IMR-90 (cell line): ENCODE measurements around the gene VAC14. TPM values are rescaled to one million over a fixed set of nuclear protein-coding genes. Genes with fewer than 3 reads are reported as not detected.

Experiments
- ATAC-seq: fragments of 200-7000 bp; cut with Tn5 transposase; 2 replicates; pipeline ENCODE4 v1.9.1; 2020; ENCODE audit warnings: low read depth, mild to moderate bottlenecking, moderate library complexity
- BruUV-seq: library from RNA; stranded (reverse); fragments of 400-500 nt; replicated peaks from 2 replicates; lab custom pipeline; 2021; lab: Mats Ljungman, UMichigan
- CTCF ChIA-PET: fragments of 300-600 bp; formaldehyde crosslinking; extraction: SDS; loops from one replicate; lab custom pipeline; 2021; ENCODE audit warnings: antibody characterized with exemption; lab: Yijun Ruan, JAX
- POLR2A ChIA-PET: fragments of 300-600 bp; sonication (Branson Sonifier 250); formaldehyde crosslinking; loops from one replicate; lab custom pipeline; 2022; ENCODE audit warnings: antibody characterized with exemption; ENCODE audit not compliant: unreplicated experiment; lab: Charles Lee
- DNase-seq: peaks from one replicate; pipeline ENCODE4 v3.0.0; 2013
- H2AFZ ChIP-seq: replicated peaks from 2 replicates; pipeline ENCODE3; 2013; ENCODE audit warnings: low read length, mild to moderate bottlenecking; ENCODE audit not compliant: poor library complexity
- H2AK5ac ChIP-seq: 2 replicates; pipeline ENCODE4 v1.6.1; 2013; ENCODE audit warnings: low read depth, low read length, inconsistent platforms
- H2AK9ac ChIP-seq: replicated peaks from 2 replicates; pipeline ENCODE3; 2013; ENCODE audit warnings: mild to moderate bottlenecking, low read depth, low read length, moderate library complexity; ENCODE audit not compliant: poor library complexity
- H2BK120ac ChIP-seq: 2 replicates; pipeline ENCODE4 v1.6.1; 2013; ENCODE audit warnings: low read depth, low read length, inconsistent platforms
- H2BK15ac ChIP-seq: 3 replicates; pipeline ENCODE4 v1.6.1; 2013; ENCODE audit warnings: low read depth, low read length, inconsistent platforms
- H2BK20ac ChIP-seq: 2 replicates; pipeline ENCODE4 v1.6.1; 2013; ENCODE audit warnings: low read depth, mild to moderate bottlenecking, inconsistent platforms, low read length, moderate library complexity
- H2BK5ac ChIP-seq: 2 replicates; pipeline ENCODE4 v1.6.1; 2013; ENCODE audit warnings: mild to moderate bottlenecking, low read depth, low read length, inconsistent platforms; ENCODE audit not compliant: poor library complexity, severe bottlenecking
- H3K14ac ChIP-seq: replicated peaks from 2 replicates; pipeline ENCODE4 v1.6.1; 2013; ENCODE audit warnings: low read depth, low read length, inconsistent platforms
- H3K18ac ChIP-seq: 2 replicates; pipeline ENCODE4 v1.6.1; 2013; ENCODE audit warnings: low read depth, low read length, control low read depth
- H3K23ac ChIP-seq: 2 replicates; pipeline ENCODE4 v1.6.1; 2013; ENCODE audit warnings: low read depth, low read length, inconsistent platforms
- H3K27ac ChIP-seq: 2 replicates; pipeline ENCODE4 v1.5.1; 2013; ENCODE audit warnings: mild to moderate bottlenecking, control low read depth, low read length; ENCODE audit not compliant: insufficient read depth
- H3K27me3 ChIP-seq: 2 replicates; pipeline ENCODE4 v1.6.1; 2013; ENCODE audit warnings: low read length; ENCODE audit not compliant: control insufficient read depth, insufficient read depth
- H3K36me3 ChIP-seq: 2 replicates; pipeline ENCODE4 v1.6.1; 2013; ENCODE audit warnings: low read length, mixed read lengths; ENCODE audit not compliant: control insufficient read depth, insufficient read depth
- H3K4ac ChIP-seq: 2 replicates; pipeline ENCODE4 v1.6.1; 2013; ENCODE audit warnings: low read depth, low read length, inconsistent platforms
- H3K4me1 ChIP-seq: 2 replicates; pipeline ENCODE4 v1.6.1; 2013; ENCODE audit warnings: low read length, mixed read lengths; ENCODE audit not compliant: control insufficient read depth, insufficient read depth
- H3K4me2 ChIP-seq: 2 replicates; pipeline ENCODE4 v1.6.1; 2013; ENCODE audit warnings: low read depth, mild to moderate bottlenecking, control low read depth, low read length, moderate library complexity
- H3K4me3 ChIP-seq: 2 replicates; pipeline ENCODE4 v1.5.1; 2013; ENCODE audit warnings: low read depth, mild to moderate bottlenecking, control low read depth, low read length, moderate library complexity; ENCODE audit not compliant: insufficient read depth
- H3K56ac ChIP-seq: 2 replicates; pipeline ENCODE4 v1.6.1; 2013; ENCODE audit warnings: low read length, inconsistent platforms; ENCODE audit not compliant: insufficient read depth; ENCODE audit errors: extremely low read depth
- H3K79me1 ChIP-seq, 2 experiments: 2 replicates each; pipeline ENCODE4 v1.6.1; 2013; ENCODE audit warnings: low read length in 2 of 2, inconsistent platforms in 1 of 2, low read depth in 1 of 2
- H3K9ac ChIP-seq: 2 replicates; pipeline ENCODE4 v1.6.1; 2013; ENCODE audit warnings: low read depth, low read length, control low read depth
- H3K9me1 ChIP-seq: 2 replicates; pipeline ENCODE4 v1.6.1; 2013; ENCODE audit warnings: low read length, inconsistent platforms; ENCODE audit not compliant: insufficient read depth
- H3K9me3 ChIP-seq: 2 replicates; pipeline ENCODE4 v1.6.1; 2013; ENCODE audit warnings: low read length; ENCODE audit not compliant: control insufficient read depth, insufficient read depth
- H4K20me1 ChIP-seq: 2 replicates; pipeline ENCODE4 v1.6.1; 2013; ENCODE audit warnings: low read length, inconsistent platforms; ENCODE audit not compliant: insufficient read depth
- H4K5ac ChIP-seq: 2 replicates; pipeline ENCODE4 v1.6.1; 2013; ENCODE audit warnings: mild to moderate bottlenecking, low read depth, low read length, control low read depth
- H4K8ac ChIP-seq, 2 experiments: 2 replicates each; pipeline ENCODE4 v1.6.1; 2013; ENCODE audit warnings: low read depth in 2 of 2, low read length in 2 of 2, control low read depth in 1 of 2, inconsistent platforms in 1 of 2
- H4K91ac ChIP-seq: 2 replicates; pipeline ENCODE4 v1.6.1; 2013; ENCODE audit warnings: low read depth, low read length, inconsistent platforms; ENCODE audit not compliant: insufficient read depth
- CEBPB ChIP-seq: IDR thresholded peaks from 2 replicates; pipeline ENCODE4 v1.6.1; 2012; ENCODE audit warnings: low read depth, low read length, improper control_type of control experiment
- MAFK ChIP-seq: IDR thresholded peaks from 2 replicates; pipeline ENCODE4 v1.6.1; 2012; ENCODE audit warnings: low read depth, low read length, improper control_type of control experiment
- MXI1 ChIP-seq: IDR thresholded peaks from 2 replicates; pipeline ENCODE4 v1.6.1; 2012; ENCODE audit warnings: low read depth, mild to moderate bottlenecking, low read length, moderate library complexity, borderline replicate concordance
- WGBS, 2 experiments: methylation state at CpG; one replicate each; pipeline versions ENCODE4 v1.1.5 to v1.1.7; 2013; ENCODE audit warnings: missing lambda C conversion rate in 2 of 2; ENCODE audit not compliant: insufficient read length in 1 of 2; ENCODE audit errors: extremely low coverage in 2 of 2; 5-methylcytosine and 5-hydroxymethylcytosine counted together
- dilution Hi-C: fragments of 300-500 bp; cut with HindIII; formaldehyde crosslinking; loops from one replicate; pipeline ENCODE4 v1.14.3; 2018; ENCODE audit warnings: low sequenced_read_pairs; ENCODE audit not compliant: unreplicated experiment
- in situ Hi-C: fragments of 300-500 bp; cut with MboI; formaldehyde crosslinking; loops from 3 replicates; pipeline ENCODE4 v1.14.3; 2019; ENCODE audit warnings: low sequenced_read_pairs, inconsistent platforms, mixed read lengths
- intact Hi-C: fragments of 100-400 bp; cut with micrococcal nuclease; formaldehyde crosslinking; loops from 2 replicates; pipeline ENCODE4 v1.10.0; 2022
- polyA plus RNA-seq, 3 experiments: library from polyadenylated mRNA; depleted of rRNA; stranded (reverse); fragments of >200 nt; gene quantifications; 2 replicates each; pipeline ENCODE4 v1.2.3, GENCODE V29; 2012; ENCODE audit warnings: low replicate concordance in 1 of 3
- total RNA-seq: library from RNA; depleted of rRNA; stranded (reverse); fragments of >200 nt; gene quantifications from 2 replicates; pipeline ENCODE4 v1.2.3, GENCODE V29; 2012

The VAC14 gene
- total and polyA plus RNA-seq, 2 of the 4 experiments (the other 2 are of a cell fraction) = 21.1 to 40.2 TPM

- intact Hi-C loops (no loop called here), dilution Hi-C loops (no loop called here), in situ Hi-C loops (loop anchor here (25.0 kb wide), 1 partner anchor 665 kb away; the partner anchor contains the start of gene CALB2)
- peak overlapping the region; percentile 20 for H2BK5ac ChIP-seq
- 77% methylated on average over 9 of the region's 19 CpGs; no CpG with 5 or more reads in 1 of the 2 experiments for WGBS, 2 experiments
- H2AK5ac ChIP-seq = peak overlapping the region; percentile 28; the same call in 1 of the 2 replicates
- no TSS peak for BruUV-seq
- H2BK20ac ChIP-seq = no peak overlapping the region; the same call in 1 of the 2 replicates
- H3K56ac ChIP-seq = no peak overlapping the region
- no peak overlapping the region for H2AK9ac ChIP-seq
- H3K36me3 ChIP-seq = no peaks in the 10 kb centered on the region; the same call in 1 of the 2 replicates
- H4K8ac ChIP-seq = peak overlapping the region in 1 of 2 experiments; percentile 5; a peak in 1 of 4 replicates
- H3K4ac ChIP-seq = peak overlapping the region; percentile 31
- peaks cover 48% of the 10 kb centered on the region for H3K4me1 ChIP-seq
- CTCF ChIA-PET = no interaction called here
- TF ChIP-seq MXI1 = no peak
- no peak for TF ChIP-seq MAFK
- TF ChIP-seq CEBPB = no peak
- no peaks in the 10 kb centered on the region for H3K27me3 ChIP-seq
- H3K9me1 ChIP-seq = peaks cover 45% of the 10 kb centered on the region
- peak overlapping the region; percentile 17 for H4K91ac ChIP-seq
- 0 out of 2 replicates have a peak overlapping the region, but pooled peaks have one; percentile 17 for H3K14ac ChIP-seq
- no peak overlapping the region for H3K27ac ChIP-seq
- no peak overlapping the region for H4K5ac ChIP-seq
- H2AFZ ChIP-seq = peak overlapping the region; percentile 14
- H2BK15ac ChIP-seq = no peak overlapping the region
- no peak for DNase-seq
- no peak overlapping the region for H3K9ac ChIP-seq
- H3K79me1 ChIP-seq = peaks cover 3 to 47% of the 10 kb centered on the region in 2 experiments; a peak in 2 of 4 replicates
- no peak overlapping the region for H3K4me2 ChIP-seq
- no peak for ATAC-seq
- no peak overlapping the region for H3K4me3 ChIP-seq
- no peak overlapping the region for H3K18ac ChIP-seq
- H3K23ac ChIP-seq = no peak overlapping the region
- H2BK120ac ChIP-seq = peak overlapping the region; percentile 35
- no peaks in the 10 kb centered on the region for H4K20me1 ChIP-seq
- no peaks in the 10 kb centered on the region for H3K9me3 ChIP-seq
- POLR2A ChIA-PET = no interaction called here
Measured at GRCh38 chr16:70696952-70697593, 103.9 kb downstream of the VAC14 start.
